Measurements from ENCODE around the gene BLOC1S5.

BLOC1S5 gene

DNA sequence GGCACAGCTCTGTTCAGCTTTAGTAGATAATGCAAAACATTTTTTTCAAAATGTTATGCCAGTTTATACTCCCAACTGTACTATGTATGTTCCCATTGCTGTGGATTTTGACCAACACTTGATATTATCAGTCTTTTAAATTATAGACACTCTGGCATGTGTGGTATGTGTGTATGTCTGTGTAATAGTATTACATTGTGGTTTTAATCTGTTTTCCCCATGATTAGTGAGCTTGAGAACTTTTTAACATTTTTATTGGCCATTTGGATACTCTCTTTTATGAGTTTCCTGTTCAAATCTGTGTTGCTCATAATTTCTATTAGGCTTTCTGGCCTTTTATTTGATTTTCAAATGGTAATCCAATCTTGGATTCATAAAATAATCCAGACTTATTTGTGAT, 84.4 kb downstream of the BLOC1S5 start:
- H3K36me3 ChIP-seq (replicated peaks; ENCODE audit: insufficient read depth, low read length): no peaks in the 10 kb centered on the region
- H3K9me2 ChIP-seq (replicated peaks; ENCODE audit: insufficient read depth, low read length): no peaks in the 10 kb centered on the region
- no peak overlapping the region for H3K27ac ChIP-seq (ENCODE audit: low read length)
- TF ChIP-seq EZH2 (optimal IDR thresholded peaks at IDR 0.05; ENCODE audit: low read depth, low read length) (no peak), EZH2phosphoT487 (IDR thresholded peaks at IDR 0.05; ENCODE audit: low read length) (no peak)
- TF ChIP-seq, protein P1, sequence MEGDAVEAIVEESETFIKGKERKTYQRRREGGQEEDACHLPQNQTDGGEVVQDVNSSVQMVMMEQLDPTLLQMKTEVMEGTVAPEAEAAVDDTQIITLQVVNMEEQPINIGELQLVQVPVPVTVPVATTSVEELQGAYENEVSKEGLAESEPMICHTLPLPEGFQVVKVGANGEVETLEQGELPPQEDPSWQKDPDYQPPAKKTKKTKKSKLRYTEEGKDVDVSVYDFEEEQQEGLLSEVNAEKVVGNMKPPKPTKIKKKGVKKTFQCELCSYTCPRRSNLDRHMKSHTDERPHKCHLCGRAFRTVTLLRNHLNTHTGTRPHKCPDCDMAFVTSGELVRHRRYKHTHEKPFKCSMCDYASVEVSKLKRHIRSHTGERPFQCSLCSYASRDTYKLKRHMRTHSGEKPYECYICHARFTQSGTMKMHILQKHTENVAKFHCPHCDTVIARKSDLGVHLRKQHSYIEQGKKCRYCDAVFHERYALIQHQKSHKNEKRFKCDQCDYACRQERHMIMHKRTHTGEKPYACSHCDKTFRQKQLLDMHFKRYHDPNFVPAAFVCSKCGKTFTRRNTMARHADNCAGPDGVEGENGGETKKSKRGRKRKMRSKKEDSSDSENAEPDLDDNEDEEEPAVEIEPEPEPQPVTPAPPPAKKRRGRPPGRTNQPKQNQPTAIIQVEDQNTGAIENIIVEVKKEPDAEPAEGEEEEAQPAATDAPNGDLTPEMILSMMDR (IDR thresholded peaks at IDR 0.05; ENCODE audit: low read length): no peak
- no peak overlapping the region for H3K4me2 ChIP-seq (ENCODE audit: low read depth, low read length)
- H3K4me3 ChIP-seq (ENCODE audit: low read length): no peak overlapping the region
- peaks cover 19% of the 10 kb centered on the region for H3K4me1 ChIP-seq (ENCODE audit: low read length)
- no peaks in the 10 kb centered on the region for H3K79me2 ChIP-seq (ENCODE audit: low read length)
- no peaks in the 10 kb centered on the region for H4K20me1 ChIP-seq (ENCODE audit: insufficient read depth, low read length)
- no peak for DNase-seq
- H3K9me3 ChIP-seq (replicated peaks; ENCODE audit: insufficient read depth, low read length): no peaks in the 10 kb centered on the region
- H2AFZ ChIP-seq (ENCODE audit: low read length): no peak overlapping the region
- no peaks in the 10 kb centered on the region for H3F3A ChIP-seq (ENCODE audit: insufficient read depth, low read length)
- no peak overlapping the region for H3K9ac ChIP-seq (ENCODE audit: low read length)
- no peaks in the 10 kb centered on the region for H3K27me3 ChIP-seq (replicated peaks; ENCODE audit: insufficient read depth, low read length)

DNA sequence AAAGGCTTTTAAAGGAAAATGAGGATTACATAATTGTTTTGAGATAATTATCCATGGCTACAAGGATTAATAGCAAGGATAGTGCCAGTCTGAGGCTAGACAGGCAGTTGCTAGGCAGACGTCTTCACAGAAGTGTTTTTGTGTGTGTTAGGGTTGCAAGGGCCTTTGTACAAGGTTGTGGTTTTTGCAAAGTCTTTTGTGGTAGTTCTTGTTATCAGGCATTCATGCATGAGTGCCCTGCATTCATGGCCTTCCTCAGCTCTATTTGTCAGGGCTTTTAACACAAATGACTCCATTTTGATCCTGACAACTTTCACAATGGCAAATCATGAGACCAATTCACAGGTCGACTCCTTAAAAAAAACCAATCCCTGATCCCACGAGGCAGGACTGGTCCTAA, 85.5 kb downstream of the BLOC1S5 start:
- Histone ChIP-seq H3K4me2 (ENCODE audit: low read depth, low read length) (no peak overlapping the region), H4K20me1 (ENCODE audit: insufficient read depth, low read length) (no peaks in the 10 kb centered on the region), H3K4me3 (ENCODE audit: low read length) (no peak overlapping the region), H3F3A (ENCODE audit: insufficient read depth, low read length) (no peaks in the 10 kb centered on the region), H3K9me2 (replicated peaks; ENCODE audit: insufficient read depth, low read length) (no peaks in the 10 kb centered on the region), H3K79me2 (ENCODE audit: low read length) (no peaks in the 10 kb centered on the region), H3K9ac (ENCODE audit: low read length) (no peak overlapping the region), H3K27ac (ENCODE audit: low read length) (no peak overlapping the region), H3K4me1 (ENCODE audit: low read length) (peaks cover 19% of the 10 kb centered on the region), H3K27me3 (replicated peaks; ENCODE audit: insufficient read depth, low read length) (no peaks in the 10 kb centered on the region), H2AFZ (ENCODE audit: low read length) (no peak overlapping the region), H3K9me3 (replicated peaks; ENCODE audit: insufficient read depth, low read length) (no peaks in the 10 kb centered on the region), H3K36me3 (replicated peaks; ENCODE audit: insufficient read depth, low read length) (no peaks in the 10 kb centered on the region)
- no peak for TF ChIP-seq EZH2phosphoT487 (IDR thresholded peaks at IDR 0.05; ENCODE audit: low read length)
- TF ChIP-seq, protein P1 (IDR thresholded peaks at IDR 0.05; ENCODE audit: low read length): no peak
- TF ChIP-seq EZH2 (optimal IDR thresholded peaks at IDR 0.05; ENCODE audit: low read depth, low read length): no peak
- no peak for DNase-seq

DNA sequence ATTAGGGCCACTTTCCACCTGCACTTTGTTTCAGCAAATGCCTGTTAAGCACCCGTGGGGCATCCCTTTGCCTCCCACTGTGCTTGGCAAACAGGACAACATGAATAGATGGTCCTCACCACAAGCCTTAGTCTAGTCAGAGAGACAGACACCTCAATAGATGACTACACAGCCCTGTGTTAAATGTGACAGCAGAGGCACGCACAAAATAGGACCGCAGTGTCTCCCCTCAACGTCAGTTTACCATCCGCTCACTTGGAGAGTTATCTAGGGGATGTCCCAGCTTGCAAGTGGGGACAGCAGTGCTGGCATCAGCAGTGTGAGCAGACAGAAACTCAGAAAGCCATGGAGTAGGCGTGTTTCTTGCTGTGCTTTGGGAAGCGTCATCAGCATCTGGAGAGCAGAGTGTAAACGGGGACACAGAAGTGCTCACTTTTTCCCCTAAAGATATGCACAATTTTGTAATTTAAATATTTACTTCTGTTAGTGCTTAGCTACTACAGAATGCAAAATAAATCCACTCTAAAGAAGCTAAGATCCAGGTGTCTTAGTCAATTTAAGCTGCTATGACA, 87.6 kb downstream of the BLOC1S5 start:
- Histone ChIP-seq H3K79me2 (ENCODE audit: low read length) (no peaks in the 10 kb centered on the region), H3K9ac (ENCODE audit: low read length) (peak overlapping the region; percentile 75), H3K9me3 (replicated peaks; ENCODE audit: insufficient read depth, low read length) (no peaks in the 10 kb centered on the region), H2AFZ (ENCODE audit: low read length) (no peak overlapping the region), H3K4me2 (ENCODE audit: low read depth, low read length) (peak overlapping the region; percentile 46), H3K9me2 (replicated peaks; ENCODE audit: insufficient read depth, low read length) (no peaks in the 10 kb centered on the region), H3K27ac (ENCODE audit: low read length) (peak overlapping the region; percentile 94), H3K36me3 (replicated peaks; ENCODE audit: insufficient read depth, low read length) (no peaks in the 10 kb centered on the region), H3K4me3 (ENCODE audit: low read length) (no peak overlapping the region; the same call in 1 of the 2 replicates), H4K20me1 (ENCODE audit: insufficient read depth, low read length) (no peaks in the 10 kb centered on the region), H3K4me1 (ENCODE audit: low read length) (peaks cover 19% of the 10 kb centered on the region), H3F3A (ENCODE audit: insufficient read depth, low read length) (no peaks in the 10 kb centered on the region), H3K27me3 (replicated peaks; ENCODE audit: insufficient read depth, low read length) (no peaks in the 10 kb centered on the region)
- DNase-seq: peak; percentile 63
- TF ChIP-seq EZH2 (optimal IDR thresholded peaks at IDR 0.05; ENCODE audit: low read depth, low read length) (no peak), EZH2phosphoT487 (IDR thresholded peaks at IDR 0.05; ENCODE audit: low read length) (no peak)
- TF ChIP-seq, protein P1 (IDR thresholded peaks at IDR 0.05; ENCODE audit: low read length): no peak
